ENCODE results near the gene ANO6. TPM values are rescaled to one million over a fixed set of nuclear protein-coding genes. Genes with fewer than 3 reads are reported as not detected.
A peak's percentile ranks its signal among the peaks of the same experiment; 100 is the strongest.

ANO6 gene
- total RNA-seq, 1 donor from 2014 or later, result 46.2 TPM

- Histone ChIP-seq H3K27ac (replicated peaks) (no peak overlapping the region), H3K9me3 (replicated peaks) (no peaks in the 10 kb centered on the region), H3K4me1 (peaks cover 16% of the 10 kb centered on the region), H3K36me3 (peaks cover 74% of the 10 kb centered on the region), H3K27me3 (ENCODE audit: low read depth) (no peaks in the 10 kb centered on the region), H3K4me3 (no peak overlapping the region)
- DNase-seq, result no peak
- TF ChIP-seq CTCF (IDR thresholded peaks at IDR 0.05; ENCODE audit: borderline replicate concordance), result no peak
- intact Hi-C loops (cut with micrococcal nuclease), result no loop called here
These were observed 135.0 kb downstream of the ANO6 start for GRCh38 chr12:45350861-45351260.

- Histone ChIP-seq H3K27ac (replicated peaks) (no peak overlapping the region), H3K4me3 (no peak overlapping the region), H3K27me3 (ENCODE audit: low read depth) (no peaks in the 10 kb centered on the region), H3K36me3 (peaks cover 65% of the 10 kb centered on the region), H3K9me3 (replicated peaks) (no peaks in the 10 kb centered on the region), H3K4me1 (peaks cover 27% of the 10 kb centered on the region)
- intact Hi-C loops (cut with micrococcal nuclease), result no loop called here
- no peak for DNase-seq
- TF ChIP-seq CTCF (IDR thresholded peaks at IDR 0.05; ENCODE audit: borderline replicate concordance), result no peak
These were observed 136.2 kb downstream of the ANO6 start for GRCh38 chr12:45351921-45352670.

- Histone ChIP-seq H3K36me3 (peaks cover 47% of the 10 kb centered on the region), H3K9me3 (replicated peaks) (no peaks in the 10 kb centered on the region), H3K4me1 (peaks cover 44% of the 10 kb centered on the region), H3K27me3 (ENCODE audit: low read depth) (no peaks in the 10 kb centered on the region), H3K27ac (replicated peaks) (no peak overlapping the region), H3K4me3 (no peak overlapping the region)
- no peak for DNase-seq
- intact Hi-C loops (cut with micrococcal nuclease), result no loop called here
- TF ChIP-seq CTCF (IDR thresholded peaks at IDR 0.05; ENCODE audit: borderline replicate concordance), result no peak
These were observed 138.0 kb downstream of the ANO6 start for GRCh38 chr12:45353944-45354343.

GRCh38 chr12:45354399-45354798 lies 138.5 kb downstream of the ANO6 start:
- no peaks in the 10 kb centered on the region for H3K9me3 ChIP-seq (replicated peaks)
- no peak overlapping the region for H3K4me3 ChIP-seq
- peaks cover 44% of the 10 kb centered on the region for H3K4me1 ChIP-seq
- no peak for TF ChIP-seq CTCF (IDR thresholded peaks at IDR 0.05; ENCODE audit: borderline replicate concordance)
- H3K36me3 ChIP-seq, result peaks cover 47% of the 10 kb centered on the region
- intact Hi-C loops (cut with micrococcal nuclease), result no loop called here
- no peak for DNase-seq
- no peaks in the 10 kb centered on the region for H3K27me3 ChIP-seq (ENCODE audit: low read depth)
- no peak overlapping the region for H3K27ac ChIP-seq (replicated peaks)

GRCh38 chr12:45355730-45356129 lies 139.8 kb downstream of the ANO6 start:
- H3K27me3 ChIP-seq (ENCODE audit: low read depth), result no peaks in the 10 kb centered on the region
- H3K36me3 ChIP-seq, result peaks cover 38% of the 10 kb centered on the region
- DNase-seq, result no peak
- no peak for TF ChIP-seq CTCF (IDR thresholded peaks at IDR 0.05; ENCODE audit: borderline replicate concordance)
- no peak overlapping the region for H3K4me3 ChIP-seq
- peak overlapping the region; percentile 28 for H3K27ac ChIP-seq (replicated peaks)
- intact Hi-C loops (cut with micrococcal nuclease), result no loop called here
- H3K9me3 ChIP-seq (replicated peaks), result no peaks in the 10 kb centered on the region
- H3K4me1 ChIP-seq, result peaks cover 44% of the 10 kb centered on the region

Measured in left ventricle myocardium inferior (tissue), 1 donor.